ENCODE results near the gene GATA1. TPM values are rescaled to one million over a fixed set of nuclear protein-coding genes. Genes with fewer than 3 reads are reported as not detected.

GATA1 gene
- total RNA-seq, 1 experiment from 2014 or later: 0.34 TPM

DNA sequence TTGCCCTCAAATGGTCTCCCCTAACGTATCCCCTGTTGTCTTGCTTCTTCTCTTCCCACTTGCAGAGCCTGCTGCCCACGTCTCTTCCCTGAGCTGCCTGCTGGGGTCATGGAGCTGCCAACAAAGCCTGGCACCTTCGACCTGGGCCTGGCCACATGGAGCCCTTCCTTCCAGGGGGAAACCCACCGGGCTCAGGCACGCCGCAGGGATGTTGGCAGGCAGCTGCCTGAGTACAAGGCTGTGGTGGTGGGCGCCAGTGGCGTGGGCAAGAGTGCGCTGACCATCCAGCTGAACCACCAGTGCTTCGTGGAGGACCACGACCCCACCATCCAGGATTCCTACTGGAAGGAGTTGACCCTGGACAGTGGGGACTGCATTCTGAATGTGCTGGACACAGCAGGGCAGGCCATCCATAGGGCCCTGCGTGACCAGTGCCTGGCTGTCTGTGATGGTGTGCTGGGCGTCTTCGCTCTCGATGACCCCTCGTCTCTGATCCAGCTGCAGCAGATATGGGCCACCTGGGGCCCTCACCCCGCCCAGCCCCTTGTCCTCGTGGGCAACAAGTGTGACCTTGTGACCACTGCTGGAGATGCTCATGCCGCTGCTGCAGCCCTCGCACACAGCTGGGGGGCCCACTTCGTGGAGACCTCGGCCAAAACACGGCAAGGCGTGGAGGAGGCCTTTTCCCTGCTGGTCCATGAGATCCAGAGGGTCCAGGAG lies 42.8 kb downstream of the GATA1 start (continued):
- TF ChIP-seq RAD21 (IDR thresholded peaks at IDR 0.05; ENCODE audit: low read depth) (no peak), TCF7L2 (IDR thresholded peaks at IDR 0.05; ENCODE audit: borderline replicate concordance, extremely low read depth, insufficient read depth, insufficient read length) (no peak)

- ChIA-PET CTCF (no interaction called here), POLR2A (no interaction called here), RAD21 (ENCODE audit: low non-redundant PET in 1 of 2, low total read pairs in 2 of 2, uncharacterized antibody in 2 of 2, unreplicated experiment in 2 of 2) (no interaction called here)
- Histone ChIP-seq H3K4me1 (ENCODE audit: control insufficient read depth in 1 of 2, insufficient read depth in 2 of 2, low read length in 2 of 2) (no peaks in the 10 kb centered on the region), H2AFZ (ENCODE audit: low read depth, low read length, poor library complexity, severe bottlenecking) (no peak overlapping the region), H3K4me2 (ENCODE audit: low read length) (no peak overlapping the region), H3K79me2 (ENCODE audit: insufficient read depth, low read length) (no peaks in the 10 kb centered on the region), H3K4me3 (replicated peaks in 1 of 2; ENCODE audit: low read depth in 1 of 2, low read length in 2 of 2) (no peak overlapping the region), H3K27ac (ENCODE audit: low read depth, low read length) (no peak overlapping the region), H3K9ac (ENCODE audit: low read length) (no peak overlapping the region), H3K9me3 (ENCODE audit: control insufficient read depth in 1 of 2, insufficient read depth in 1 of 2, low read depth in 1 of 2, low read length in 2 of 2) (no peaks in the 10 kb centered on the region), H3K27me3 (ENCODE audit: insufficient read depth, low read length) (no peaks in the 10 kb centered on the region), H4K20me1 (ENCODE audit: insufficient read depth) (no peaks in the 10 kb centered on the region), H3K9me2 (ENCODE audit: insufficient read depth) (no peaks in the 10 kb centered on the region), H3K36me3 (ENCODE audit: control insufficient read depth in 1 of 2, insufficient read depth in 2 of 2, low read length in 2 of 2) (no peaks in the 10 kb centered on the region)
- DNase-seq (ENCODE audit: low read depth, low spot score) (no peak), ATAC-seq (no peak)
- BruUV-seq (replicated peaks): no TSS peak
- intact Hi-C loops (cut with micrococcal nuclease): no loop called here
- TF ChIP-seq POLR2A (IDR thresholded peaks at IDR 0.05; ENCODE audit: borderline replicate concordance, extremely low read depth, insufficient read depth, insufficient read length) (no peak), CBX3 (IDR thresholded peaks at IDR 0.05; ENCODE audit: low read depth) (no peak), ZNF274 (IDR thresholded peaks at IDR 0.05; ENCODE audit: low read depth, low read length) (no peak), SIN3A (IDR thresholded peaks at IDR 0.05; ENCODE audit: low read depth) (no peak), FOSL1 (IDR thresholded peaks at IDR 0.05; ENCODE audit: low read depth) (no peak), EZH2phosphoT487 (IDR thresholded peaks at IDR 0.05; ENCODE audit: borderline replicate concordance) (no peak), EGR1 (IDR thresholded peaks at IDR 0.05; ENCODE audit: low read depth) (no peak), POLR2AphosphoS5 (IDR thresholded peaks at IDR 0.05; ENCODE audit: low read depth, low read length) (no peak), SRF (IDR thresholded peaks at IDR 0.05; ENCODE audit: low read depth) (no peak), RAD21 (IDR thresholded peaks at IDR 0.05; ENCODE audit: low read depth) (no peak), ATF3 (IDR thresholded peaks at IDR 0.05) (no peak), MAX (IDR thresholded peaks at IDR 0.05) (no peak), EZH2 (IDR thresholded peaks at IDR 0.05) (no peak), ZBTB33 (IDR thresholded peaks at IDR 0.05; ENCODE audit: extremely low read depth, insufficient replicate concordance, low read length) (no peak), TCF7L2 (IDR thresholded peaks at IDR 0.05; ENCODE audit: borderline replicate concordance, extremely low read depth, insufficient read depth, insufficient read length) (no peak), JUND (IDR thresholded peaks at IDR 0.05) (no peak)
- TF ChIP-seq, protein P1, sequence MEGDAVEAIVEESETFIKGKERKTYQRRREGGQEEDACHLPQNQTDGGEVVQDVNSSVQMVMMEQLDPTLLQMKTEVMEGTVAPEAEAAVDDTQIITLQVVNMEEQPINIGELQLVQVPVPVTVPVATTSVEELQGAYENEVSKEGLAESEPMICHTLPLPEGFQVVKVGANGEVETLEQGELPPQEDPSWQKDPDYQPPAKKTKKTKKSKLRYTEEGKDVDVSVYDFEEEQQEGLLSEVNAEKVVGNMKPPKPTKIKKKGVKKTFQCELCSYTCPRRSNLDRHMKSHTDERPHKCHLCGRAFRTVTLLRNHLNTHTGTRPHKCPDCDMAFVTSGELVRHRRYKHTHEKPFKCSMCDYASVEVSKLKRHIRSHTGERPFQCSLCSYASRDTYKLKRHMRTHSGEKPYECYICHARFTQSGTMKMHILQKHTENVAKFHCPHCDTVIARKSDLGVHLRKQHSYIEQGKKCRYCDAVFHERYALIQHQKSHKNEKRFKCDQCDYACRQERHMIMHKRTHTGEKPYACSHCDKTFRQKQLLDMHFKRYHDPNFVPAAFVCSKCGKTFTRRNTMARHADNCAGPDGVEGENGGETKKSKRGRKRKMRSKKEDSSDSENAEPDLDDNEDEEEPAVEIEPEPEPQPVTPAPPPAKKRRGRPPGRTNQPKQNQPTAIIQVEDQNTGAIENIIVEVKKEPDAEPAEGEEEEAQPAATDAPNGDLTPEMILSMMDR (IDR thresholded peaks at IDR 0.05 in 2 of 3, conservative IDR thresholded peaks at IDR 0.05 in 1 of 3; ENCODE audit: borderline replicate concordance in 1 of 3, insufficient read depth in 1 of 3, low read depth in 2 of 3, low read length in 2 of 3): no peak
These were observed 44.9 kb downstream of the GATA1 start for GRCh38 chrX:48831136-48831908.
